H7 (cell line): ENCODE results near the gene MEGF6. TPM values are rescaled to one million over a fixed set of nuclear protein-coding genes. Genes with fewer than 3 reads are reported as not detected.

Experiments used
- DNase-seq: peaks from one replicate; pipeline ENCODE4 v3.0.0; 2012
- H3K27me3 ChIP-seq: 2 replicates; pipeline ENCODE4 v1.6.0; 2011; ENCODE audit warnings: mild to moderate bottlenecking, low read length; ENCODE audit not compliant: control insufficient read depth, insufficient read depth
- H3K36me3 ChIP-seq: replicated peaks from 2 replicates; pipeline ENCODE4 v1.5.1; 2011; ENCODE audit warnings: low read length; ENCODE audit not compliant: control insufficient read depth, insufficient read depth
- H3K4me3 ChIP-seq: 2 replicates; pipeline ENCODE4 v1.5.1; 2011; ENCODE audit warnings: low read depth, mild to moderate bottlenecking, control low read depth, low read length, moderate library complexity; ENCODE audit not compliant: insufficient read depth
- total RNA-seq: library from RNA; depleted of rRNA; stranded (reverse); fragments of >200 nt; shearing (Covaris generic); gene quantifications from 2 replicates; pipeline ENCODE4 v1.2.3, GENCODE V29; 2014

Gene MEGF6
- total RNA-seq, 1 experiment from 2014 or later = 27.1 TPM

DNA sequence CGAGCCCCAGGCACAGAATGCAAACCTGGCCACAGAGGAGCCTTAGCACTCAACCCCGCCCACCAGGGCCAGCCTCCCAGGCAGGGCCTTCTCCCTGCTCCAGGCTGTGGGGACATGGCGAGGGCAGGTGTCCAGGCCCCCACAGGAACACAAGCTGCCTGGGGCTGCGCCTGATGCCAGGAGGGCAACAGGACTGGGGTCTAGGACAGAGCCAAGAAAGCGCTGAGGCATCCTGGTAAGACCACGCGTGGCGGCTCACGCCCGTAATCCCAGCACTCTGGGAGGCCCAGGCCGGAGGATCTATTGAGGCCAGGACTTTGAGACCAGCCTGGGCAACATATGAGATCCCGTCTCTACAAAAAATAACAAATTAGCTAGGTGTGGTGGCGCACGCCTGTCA, 59.1 kb downstream of the MEGF6 start:
- no peaks in the 10 kb centered on the region for H3K36me3 ChIP-seq
- DNase-seq = no peak

DNA sequence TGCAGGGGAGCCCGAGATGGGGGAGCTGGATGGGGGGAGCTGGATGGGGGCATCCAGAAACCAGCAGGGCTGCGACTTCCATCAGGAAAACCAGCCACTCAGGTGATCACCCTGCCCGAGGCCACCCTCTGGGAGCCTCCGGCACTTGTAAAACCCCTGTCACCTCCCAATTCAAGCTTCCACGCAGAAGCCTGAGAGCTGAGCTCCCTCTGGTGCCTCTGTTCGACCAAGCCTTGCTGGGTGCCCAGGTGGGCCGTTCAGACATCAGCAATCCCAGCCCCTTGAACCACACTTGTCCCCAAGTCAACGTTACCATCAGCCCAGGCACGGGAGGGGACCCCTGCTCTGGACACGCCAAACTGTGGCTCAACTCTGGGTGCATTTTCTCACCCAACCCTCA, 59.6 kb downstream of the MEGF6 start:
- no peak overlapping the region for H3K4me3 ChIP-seq
- H3K27me3 ChIP-seq = no peaks in the 10 kb centered on the region
- no peaks in the 10 kb centered on the region for H3K36me3 ChIP-seq
- DNase-seq = no peak

More for the DNA sequence above, 59.1 kb downstream of the MEGF6 start:
- no peak overlapping the region for H3K4me3 ChIP-seq
- H3K27me3 ChIP-seq = no peaks in the 10 kb centered on the region

GRCh38 chr1:3551290-3551678, 60.0 kb downstream of the MEGF6 start:
- DNase-seq = no peak
- Histone ChIP-seq H3K36me3 (no peaks in the 10 kb centered on the region), H3K4me3 (no peak overlapping the region), H3K27me3 (no peaks in the 10 kb centered on the region)

DNA sequence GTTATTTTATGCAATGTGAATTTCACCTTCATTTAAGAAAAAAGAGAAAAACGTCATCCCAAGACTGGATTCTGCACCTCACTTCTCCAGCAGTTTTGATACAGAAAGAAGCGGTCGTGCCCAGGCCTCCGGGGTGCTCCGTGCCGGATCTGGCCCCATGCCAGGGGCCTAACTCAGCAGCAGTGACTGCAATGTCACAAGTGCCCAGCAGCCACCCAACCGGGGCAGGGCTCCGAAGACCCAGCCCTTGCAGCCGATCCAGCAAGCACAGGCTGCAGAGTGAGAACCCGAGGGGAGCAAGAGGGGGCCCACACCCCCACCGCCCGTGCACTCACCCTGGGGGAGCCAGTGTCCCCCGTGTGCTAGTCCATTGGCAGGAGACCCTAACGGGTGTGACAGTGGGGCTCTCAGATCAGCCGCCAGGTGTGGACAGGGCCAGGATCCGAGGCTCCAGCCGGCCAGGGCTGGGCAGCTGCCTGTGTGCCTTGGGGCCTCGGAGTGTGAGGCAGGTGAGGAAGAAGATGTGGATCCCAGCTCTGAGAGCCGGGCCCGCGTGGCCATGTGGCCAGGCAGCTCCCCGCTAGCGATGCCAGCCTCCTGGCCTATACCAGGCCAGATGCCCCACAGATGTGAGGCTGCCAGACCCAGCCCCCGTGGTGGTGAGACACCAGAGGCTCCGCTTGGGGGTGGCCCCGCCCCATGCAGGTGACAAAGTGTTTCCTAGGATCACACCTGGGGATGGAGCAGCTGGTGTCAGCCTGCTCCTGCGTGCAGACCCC, 60.6 kb downstream of the MEGF6 start:
- no peaks in the 10 kb centered on the region for H3K27me3 ChIP-seq
- H3K4me3 ChIP-seq = no peak overlapping the region
- no peak for DNase-seq
- H3K36me3 ChIP-seq = no peaks in the 10 kb centered on the region

DNA sequence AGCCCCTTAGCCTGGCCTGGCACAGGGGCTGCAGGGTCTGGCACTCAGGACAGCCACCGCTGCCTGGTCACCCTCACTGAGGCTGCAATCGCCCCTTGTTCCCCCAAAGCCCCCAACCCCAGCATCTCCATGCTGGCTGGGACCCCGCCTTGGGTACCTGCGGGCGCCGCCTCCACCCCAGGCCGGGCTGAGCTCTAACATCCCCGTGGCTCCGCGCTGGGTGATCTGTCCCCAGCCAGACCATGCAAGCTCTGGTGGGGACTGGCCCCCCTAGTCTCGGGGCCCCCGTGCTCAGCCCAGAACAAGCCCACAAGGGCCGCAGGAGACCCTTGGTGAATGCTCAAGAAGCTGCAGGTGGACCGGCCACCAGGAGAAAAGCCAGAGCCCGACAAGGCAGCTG, 62.4 kb downstream of the MEGF6 start:
- no peaks in the 10 kb centered on the region for H3K36me3 ChIP-seq
- H3K4me3 ChIP-seq = no peak overlapping the region

GRCh38 chr1:3548156-3548893, 63.0 kb downstream of the MEGF6 start:
- Histone ChIP-seq H3K36me3 (no peaks in the 10 kb centered on the region), H3K4me3 (no peak overlapping the region), H3K27me3 (no peaks in the 10 kb centered on the region)
- DNase-seq = no peak

More for the DNA sequence above, 62.4 kb downstream of the MEGF6 start:
- DNase-seq = no peak
- no peaks in the 10 kb centered on the region for H3K27me3 ChIP-seq

DNA sequence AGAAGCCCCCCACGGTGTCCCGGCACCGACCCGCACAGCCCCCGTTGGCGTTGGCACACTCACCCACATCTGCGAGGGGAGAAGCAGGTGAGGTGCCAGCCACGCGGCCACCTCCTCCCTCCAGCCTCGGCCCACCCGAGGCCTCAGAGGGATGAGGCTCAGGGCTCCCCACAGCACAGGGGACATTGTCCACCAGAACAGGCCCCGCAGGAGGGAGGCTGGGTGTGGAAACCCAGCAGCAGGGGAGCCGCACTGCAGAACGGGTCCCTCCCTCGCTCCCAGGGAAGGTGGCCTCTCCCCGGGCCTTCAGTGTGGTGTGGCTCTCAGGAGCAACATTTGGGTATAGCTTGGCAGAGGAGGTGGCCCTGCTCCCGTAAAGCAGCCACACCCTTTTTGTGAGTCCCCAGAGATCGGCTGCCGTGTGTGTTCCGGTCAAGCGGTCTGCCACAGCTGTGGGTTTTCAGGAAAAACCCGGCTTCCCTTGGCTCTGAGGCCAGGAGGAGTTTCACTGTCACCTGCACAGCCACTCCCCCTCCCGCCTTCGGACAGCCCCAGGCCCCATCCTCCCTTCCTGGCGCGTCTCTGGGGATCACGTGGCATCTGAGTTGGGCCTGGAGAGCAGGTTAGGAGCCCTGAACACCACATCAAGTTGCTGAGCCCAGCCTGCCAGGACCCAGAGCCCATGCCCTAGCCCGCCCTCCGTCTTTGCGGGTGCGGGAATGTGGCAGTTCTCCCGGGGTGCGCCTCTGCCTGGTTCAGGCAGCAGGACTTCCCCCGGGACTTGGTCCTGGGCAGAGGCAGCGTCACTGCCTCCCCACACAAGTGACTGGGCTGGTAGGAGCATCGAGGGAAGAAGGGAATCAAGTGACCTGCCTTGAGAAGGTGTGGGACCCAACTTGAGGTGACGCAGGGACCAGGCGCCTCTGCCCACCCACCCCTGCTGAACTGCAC, 64.0 kb downstream of the MEGF6 start:
- no peaks in the 10 kb centered on the region for H3K27me3 ChIP-seq
- DNase-seq = peak; percentile 69
- no peak overlapping the region for H3K4me3 ChIP-seq
- H3K36me3 ChIP-seq = no peaks in the 10 kb centered on the region

- DNase-seq = peak; percentile 69
- Histone ChIP-seq H3K27me3 (no peaks in the 10 kb centered on the region), H3K36me3 (no peaks in the 10 kb centered on the region), H3K4me3 (no peak overlapping the region)
Measured at GRCh38 chr1:3546048-3546384, 65.3 kb downstream of the MEGF6 start.

- Histone ChIP-seq H3K4me3 (no peak overlapping the region), H3K27me3 (no peaks in the 10 kb centered on the region), H3K36me3 (no peaks in the 10 kb centered on the region)
- DNase-seq = peak; percentile 74
Measured at GRCh38 chr1:3545363-3546047, 65.8 kb downstream of the MEGF6 start.

GRCh38 chr1:3544040-3544977, 67.0 kb downstream of the MEGF6 start:
- peak; percentile 65 for DNase-seq
- H3K4me3 ChIP-seq = no peak overlapping the region

DNA sequence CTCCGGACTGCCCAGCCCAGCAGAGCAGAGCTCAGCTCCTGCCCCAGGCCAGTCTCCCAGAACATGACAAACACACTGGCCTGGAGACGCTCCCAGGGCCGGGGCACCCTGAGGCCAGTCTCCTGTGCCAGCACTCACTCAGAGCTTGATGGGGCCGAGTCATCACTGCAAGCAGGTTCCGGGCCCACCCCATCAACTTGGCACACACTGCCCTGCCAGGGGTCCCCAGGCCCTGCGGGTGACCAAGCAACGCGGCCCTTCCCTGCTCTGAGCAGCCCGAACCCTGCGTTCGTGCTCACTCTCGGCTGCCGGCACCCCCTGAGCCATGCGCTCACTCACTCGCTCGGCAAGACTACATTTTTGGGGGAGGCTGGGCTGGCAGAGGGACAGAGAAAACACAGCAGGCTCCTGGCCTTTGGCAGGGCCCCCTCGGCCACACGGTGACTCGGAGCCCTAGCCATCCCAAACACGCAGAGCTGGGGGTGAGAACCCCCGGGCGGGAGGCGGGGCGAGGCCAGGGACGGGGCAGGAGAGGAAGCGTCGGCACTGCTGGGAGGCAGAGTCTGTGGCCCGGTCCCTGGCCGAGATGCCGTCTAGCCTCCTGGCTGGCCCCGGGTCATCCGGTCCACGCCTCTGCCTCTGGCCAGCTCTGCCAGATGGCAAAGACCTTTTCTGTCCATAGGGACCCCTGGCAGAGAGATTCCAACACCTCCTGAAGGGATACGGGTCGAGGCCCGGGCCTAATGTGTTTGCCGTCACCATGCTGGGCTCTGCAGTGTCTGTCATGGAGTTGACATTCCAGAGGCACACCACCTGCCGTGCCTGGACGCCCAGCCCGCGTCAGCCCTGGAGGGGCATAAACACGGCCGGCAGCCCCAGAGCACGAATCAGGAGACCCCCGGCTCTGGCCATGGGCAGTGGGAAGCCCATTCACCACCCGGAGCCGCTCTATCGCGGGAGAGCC, 68.0 kb downstream of the MEGF6 start:
- DNase-seq = peak; percentile 86
- Histone ChIP-seq H3K4me3 (no peak overlapping the region), H3K36me3 (no peaks in the 10 kb centered on the region), H3K27me3 (no peaks in the 10 kb centered on the region)

More at GRCh38 chr1:3544040-3544977, 67.0 kb downstream of the MEGF6 start:
- Histone ChIP-seq H3K36me3 (no peaks in the 10 kb centered on the region), H3K27me3 (no peaks in the 10 kb centered on the region)

DNA sequence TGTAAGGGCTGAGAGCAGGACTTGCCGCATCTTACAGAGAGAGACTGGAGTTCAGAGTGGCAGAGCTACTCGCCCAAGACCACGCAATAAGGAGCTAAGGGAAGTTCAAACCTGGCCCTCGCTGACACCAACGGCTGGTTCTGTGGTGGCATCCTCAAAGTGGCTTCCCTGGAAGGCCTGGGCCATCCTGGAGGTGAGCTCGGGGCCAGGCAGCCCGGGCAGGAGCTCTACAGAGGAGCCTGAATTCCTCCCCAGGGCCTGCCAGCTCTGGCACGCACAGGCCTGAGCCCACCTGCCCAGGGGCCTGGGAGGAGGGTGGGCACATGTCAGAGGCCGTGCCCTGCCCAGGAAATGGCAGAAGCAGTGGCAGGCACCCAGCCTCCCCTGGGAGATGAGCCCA, 68.6 kb downstream of the MEGF6 start:
- no peaks in the 10 kb centered on the region for H3K36me3 ChIP-seq
- H3K27me3 ChIP-seq = no peaks in the 10 kb centered on the region
- H3K4me3 ChIP-seq = no peak overlapping the region
- DNase-seq = no peak
